Tibial nerve (tissue), 4 donors: Measurements from ENCODE around the gene REM1. TPM values are rescaled to one million over a fixed set of nuclear protein-coding genes. Genes with fewer than 3 reads are reported as not detected.

Source experiments
- DNase-seq, 2 donors: peaks; one replicate each; pipeline ENCODE4 v3.0.0-alpha.2; 2019; ENCODE audit warnings: low spot score in 2 of 2
- H3K27ac ChIP-seq, 4 donors: fragments of 200-600 bp; sonication (generic) in 3 of 4; one replicate each; pipeline ENCODE4 v1.5.1; 2017 to 2019; ENCODE audit warnings: mild to moderate bottlenecking in 1 of 4
- H3K27me3 ChIP-seq, 2 donors: fragments of 200-600 bp; sonication (generic) in 1 of 2; one replicate each; pipeline versions ENCODE4 v1.5.1 to v1.6.0; 2017 to 2019
- H3K36me3 ChIP-seq, 3 donors: fragments of 200-600 bp; sonication (generic); one replicate each; pipeline ENCODE4 v1.5.1; 2018 to 2019
- H3K4me1 ChIP-seq, 4 donors: fragments of 200-600 bp; sonication (generic) in 3 of 4; one replicate each; pipeline ENCODE4 v1.5.1; 2017 to 2019
- H3K4me3 ChIP-seq, 4 donors: fragments of 200-600 bp; sonication (generic) in 3 of 4; one replicate each; pipeline ENCODE4 v1.5.1; 2017 to 2019; ENCODE audit warnings: mild to moderate bottlenecking in 1 of 4, moderate library complexity in 1 of 4
- H3K9me3 ChIP-seq, 4 donors: fragments of 200-600 bp; sonication (generic) in 3 of 4; one replicate each; pipeline ENCODE4 v1.5.1; 2017 to 2019
- EP300 ChIP-seq, 2 donors: sonication (generic); formaldehyde crosslinking; IDR thresholded peaks; one replicate each; pipeline ENCODE4 v1.6.1; 2017; ENCODE audit warnings: antibody characterized with exemption in 2 of 2, mild to moderate bottlenecking in 1 of 2
- POLR2A ChIP-seq, 2 donors: fragments of 450-650 bp; IDR thresholded peaks; one replicate each; pipeline ENCODE4 v1.6.1; 2017; ENCODE audit warnings: antibody characterized with exemption in 2 of 2, mild to moderate bottlenecking in 2 of 2, moderate library complexity in 2 of 2
- WGBS, 2 donors: methylation state at CpG; one replicate each; pipeline ENCODE4 v1.1.5; 2018; 5-methylcytosine and 5-hydroxymethylcytosine counted together
- total RNA-seq, 4 donors: library from RNA; depleted of rRNA; stranded (reverse); fragments of >200 nt; gene quantifications; one replicate each; pipeline ENCODE4 v1.1.0, GENCODE V29; 2016
- TF ChIP-seq, protein P1 (sequence below), 5 experiments: fragments of 200-600 bp in 3 of 5; fragments of 450-650 bp in 2 of 5; sonication (generic) in 3 of 5; IDR thresholded peaks; one replicate each; pipeline ENCODE4 v1.5.1; 2016 to 2019; ENCODE audit warnings: antibody characterized with exemption in 5 of 5, mild to moderate bottlenecking in 3 of 5, moderate library complexity in 2 of 5

The REM1 gene
- total RNA-seq, 4 donors from 2014 or later = 4.4 to 12.0 (median 5.5) TPM

DNA sequence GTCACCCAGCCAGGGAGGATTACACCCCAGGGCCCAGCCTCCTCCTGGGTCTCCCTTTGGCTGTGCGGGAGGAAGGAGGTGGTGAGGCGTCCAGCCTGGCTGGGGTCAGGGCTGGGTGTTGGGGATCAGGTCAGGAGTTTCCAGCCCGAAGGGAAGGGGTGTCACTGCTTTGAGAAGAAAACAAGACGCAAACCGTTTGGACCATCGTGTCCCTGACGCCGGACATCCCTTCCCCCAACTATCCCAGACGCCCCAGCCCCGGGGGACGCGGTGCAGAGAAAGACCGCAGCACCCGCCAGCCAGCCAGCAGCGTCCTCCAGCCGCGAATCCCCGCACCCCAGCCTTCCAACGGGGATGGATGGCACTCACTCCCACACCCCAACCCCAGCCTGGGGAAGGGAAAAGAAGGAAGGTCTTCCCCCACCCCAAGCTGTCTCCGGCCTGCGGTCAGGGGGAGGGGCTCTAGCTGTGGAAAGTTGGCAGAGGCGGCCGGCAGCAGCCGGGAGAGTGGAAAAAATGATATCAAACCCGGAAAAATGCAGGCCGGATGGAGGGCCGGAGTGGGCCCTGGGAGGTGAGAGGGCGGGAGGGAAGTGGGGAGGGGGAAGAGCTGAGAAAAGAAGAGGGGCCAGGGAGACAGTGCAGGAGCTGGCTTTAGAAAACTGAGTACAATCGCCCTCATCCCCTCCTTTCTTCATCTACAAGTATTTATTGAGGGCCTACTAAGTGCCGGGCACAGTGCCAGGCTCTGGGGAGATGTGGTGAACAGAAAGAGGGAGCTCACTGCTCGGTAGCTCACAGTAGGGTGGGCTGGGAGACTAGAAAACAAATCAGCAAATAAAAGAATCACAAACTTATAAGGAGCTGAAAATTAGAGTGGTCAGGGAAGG is 10.6 kb downstream of the REM1 start:
- DNase-seq = peak; percentile 36 to 53
- TF ChIP-seq, protein P1, sequence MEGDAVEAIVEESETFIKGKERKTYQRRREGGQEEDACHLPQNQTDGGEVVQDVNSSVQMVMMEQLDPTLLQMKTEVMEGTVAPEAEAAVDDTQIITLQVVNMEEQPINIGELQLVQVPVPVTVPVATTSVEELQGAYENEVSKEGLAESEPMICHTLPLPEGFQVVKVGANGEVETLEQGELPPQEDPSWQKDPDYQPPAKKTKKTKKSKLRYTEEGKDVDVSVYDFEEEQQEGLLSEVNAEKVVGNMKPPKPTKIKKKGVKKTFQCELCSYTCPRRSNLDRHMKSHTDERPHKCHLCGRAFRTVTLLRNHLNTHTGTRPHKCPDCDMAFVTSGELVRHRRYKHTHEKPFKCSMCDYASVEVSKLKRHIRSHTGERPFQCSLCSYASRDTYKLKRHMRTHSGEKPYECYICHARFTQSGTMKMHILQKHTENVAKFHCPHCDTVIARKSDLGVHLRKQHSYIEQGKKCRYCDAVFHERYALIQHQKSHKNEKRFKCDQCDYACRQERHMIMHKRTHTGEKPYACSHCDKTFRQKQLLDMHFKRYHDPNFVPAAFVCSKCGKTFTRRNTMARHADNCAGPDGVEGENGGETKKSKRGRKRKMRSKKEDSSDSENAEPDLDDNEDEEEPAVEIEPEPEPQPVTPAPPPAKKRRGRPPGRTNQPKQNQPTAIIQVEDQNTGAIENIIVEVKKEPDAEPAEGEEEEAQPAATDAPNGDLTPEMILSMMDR (IDR thresholded peaks at IDR 0.05) = no peak
- TF ChIP-seq EP300 (IDR thresholded peaks at IDR 0.05) (peak; percentile 55 to 64), POLR2A (IDR thresholded peaks at IDR 0.05) (peak in 1 of 2 donors; percentile 22)
- Histone ChIP-seq H3K4me3 (peak overlapping the region in 3 of 4 donors; percentile 11 to 39 (median 18)), H3K36me3 (no peaks in the 10 kb centered on the region), H3K27ac (peak overlapping the region; percentile 54 to 89 (median 78)), H3K9me3 (no peaks in the 10 kb centered on the region), H3K27me3 (no peaks in the 10 kb centered on the region), H3K4me1 (peaks cover 0 to 16% (median 4%) of the 10 kb centered on the region in 4 donors)
- WGBS, 2 donors = 4 to 5% methylated on average over 23 to 31 of the region's 31 CpGs

DNA sequence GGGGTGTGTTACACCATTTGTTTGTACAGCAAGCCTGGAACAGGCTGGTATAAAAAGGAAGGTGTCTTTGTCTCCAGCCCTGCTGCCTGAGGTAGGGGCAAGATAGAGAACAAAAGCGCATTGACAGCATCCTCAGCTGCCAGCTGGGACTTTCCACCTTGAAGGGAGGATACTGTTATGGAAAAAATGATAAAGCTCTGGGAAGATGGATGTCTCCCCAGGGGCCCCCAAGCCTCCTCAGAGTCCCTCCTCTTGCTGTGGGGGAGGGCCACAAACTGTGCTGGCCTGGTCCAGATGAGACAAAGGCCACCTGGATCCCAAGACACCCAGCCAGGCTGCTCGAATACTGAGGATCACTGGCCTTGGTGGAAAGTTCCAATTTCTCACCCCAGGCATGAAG is 13.0 kb downstream of the REM1 start:
- no peak overlapping the region for H3K4me3 ChIP-seq
- H3K4me1 ChIP-seq = peaks cover 0 to 16% (median 4%) of the 10 kb centered on the region in 4 donors
- TF ChIP-seq EP300 (IDR thresholded peaks at IDR 0.05) = no peak
- TF ChIP-seq POLR2A (IDR thresholded peaks at IDR 0.05) = no peak
- TF ChIP-seq, protein P1 (IDR thresholded peaks at IDR 0.05) = no peak
- DNase-seq = no peak
- WGBS, 2 donors = 78 to 82% methylated on average over 1 to 2 of the region's 2 CpGs
- H3K27ac ChIP-seq = peak overlapping the region in 1 of 4 donors; percentile 55
- H3K36me3 ChIP-seq = no peaks in the 10 kb centered on the region
- no peaks in the 10 kb centered on the region for H3K27me3 ChIP-seq
- H3K9me3 ChIP-seq = no peaks in the 10 kb centered on the region

DNA sequence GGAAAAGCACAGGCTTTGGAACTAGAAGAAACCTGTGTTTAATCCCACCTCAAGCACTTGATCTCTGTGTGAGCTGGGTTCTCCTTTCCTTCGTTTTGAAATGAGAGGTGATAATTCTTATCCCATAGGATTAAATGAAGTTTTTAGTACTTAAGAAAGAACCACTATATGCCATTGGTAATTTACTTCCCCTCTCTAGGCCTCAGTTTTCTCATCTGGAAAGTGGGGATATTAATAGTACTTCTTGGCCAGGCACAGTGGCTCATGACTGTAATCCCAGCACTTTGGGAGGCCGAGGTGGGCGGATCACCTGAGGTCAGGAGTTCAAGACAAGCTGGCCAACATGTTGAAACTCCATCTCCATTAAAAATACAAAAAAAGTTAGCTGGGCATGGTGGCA is 14.1 kb downstream of the REM1 start:
- H3K4me1 ChIP-seq = peaks cover 0 to 16% (median 4%) of the 10 kb centered on the region in 4 donors
- H3K36me3 ChIP-seq = no peaks in the 10 kb centered on the region
- 67 to 73% methylated on average over 3 of the region's 3 CpGs for WGBS, 2 donors
- H3K9me3 ChIP-seq = no peaks in the 10 kb centered on the region
- TF ChIP-seq EP300 (IDR thresholded peaks at IDR 0.05) (no peak), POLR2A (IDR thresholded peaks at IDR 0.05) (no peak)
- TF ChIP-seq, protein P1 (IDR thresholded peaks at IDR 0.05) = no peak
- no peak overlapping the region for H3K4me3 ChIP-seq
- DNase-seq = no peak
- no peak overlapping the region for H3K27ac ChIP-seq
- H3K27me3 ChIP-seq = no peaks in the 10 kb centered on the region

DNA sequence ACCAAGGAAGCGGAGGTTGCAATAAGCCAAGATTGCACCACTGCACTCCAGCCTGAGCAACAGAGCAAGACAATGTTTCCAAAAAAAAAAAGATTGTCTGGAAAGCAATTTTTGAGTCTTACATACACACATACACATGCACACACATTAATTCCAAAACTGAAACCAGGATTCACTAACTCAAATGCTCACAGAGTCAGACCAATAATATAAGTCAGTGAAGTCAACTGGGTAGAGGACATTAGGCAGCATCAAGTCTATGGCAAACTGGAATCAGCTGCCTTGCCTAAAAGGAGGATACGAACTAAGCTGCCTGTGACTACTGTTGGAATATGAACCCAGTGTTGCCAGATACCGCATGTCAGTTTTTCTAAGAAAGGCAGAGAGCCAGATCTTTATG is 15.7 kb downstream of the REM1 start:
- no peaks in the 10 kb centered on the region for H3K9me3 ChIP-seq
- WGBS, 2 donors = 82 to 90% methylated on average over 3 of the region's 3 CpGs

More for the DNA sequence above, 15.7 kb downstream of the REM1 start:
- no peaks in the 10 kb centered on the region for H3K36me3 ChIP-seq
- no peak for DNase-seq
- H3K27me3 ChIP-seq = no peaks in the 10 kb centered on the region
- peaks cover 0 to 9% (median 2%) of the 10 kb centered on the region in 4 donors for H3K4me1 ChIP-seq
- TF ChIP-seq EP300 (IDR thresholded peaks at IDR 0.05) = no peak
- TF ChIP-seq POLR2A (IDR thresholded peaks at IDR 0.05) = no peak
- TF ChIP-seq, protein P1 (IDR thresholded peaks at IDR 0.05) = no peak
- H3K27ac ChIP-seq = no peak overlapping the region
- no peak overlapping the region for H3K4me3 ChIP-seq
